Neuron (in vitro differentiated cells): ENCODE data around the gene AHNAK2.
A peak's percentile ranks its signal among the peaks of the same experiment; 100 is the strongest.

Source experiments
- H2AFZ ChIP-seq: one replicate; pipeline ENCODE4 v1.6.1; 2013; ENCODE audit warnings: low read depth, mild to moderate bottlenecking, inconsistent platforms, low read length, moderate library complexity
- H3K27me3 ChIP-seq: one replicate; pipeline ENCODE4 v1.6.1; 2013; ENCODE audit warnings: low read length; ENCODE audit not compliant: insufficient read depth
- H3K36me3 ChIP-seq: one replicate; pipeline ENCODE4 v1.6.1; 2013; ENCODE audit warnings: low read length; ENCODE audit not compliant: insufficient read depth
- H3K4me1 ChIP-seq: one replicate; pipeline ENCODE4 v1.6.1; 2013; ENCODE audit warnings: low read length; ENCODE audit not compliant: insufficient read depth
- H3K4me3 ChIP-seq: 2 replicates; pipeline ENCODE4 v1.5.1; 2013; ENCODE audit warnings: mild to moderate bottlenecking, low read length, moderate library complexity
- H3K9me3 ChIP-seq: one replicate; pipeline ENCODE4 v1.6.1; 2013; ENCODE audit warnings: low read length

The AHNAK2 gene

GRCh38 chr14:104989236-104989950 lies 11.2 kb upstream of the AHNAK2 start:
- peaks cover 9% of the 10 kb centered on the region for H3K4me1 ChIP-seq
- no peak overlapping the region for H3K4me3 ChIP-seq
- H3K27me3 ChIP-seq, result no peaks in the 10 kb centered on the region
- no peaks in the 10 kb centered on the region for H3K9me3 ChIP-seq
- H3K36me3 ChIP-seq, result peaks cover 25% of the 10 kb centered on the region
- H2AFZ ChIP-seq, result no peak overlapping the region

- H2AFZ ChIP-seq, result no peak overlapping the region
- H3K4me3 ChIP-seq, result peak overlapping the region; percentile 82
- peaks cover 6% of the 10 kb centered on the region for H3K36me3 ChIP-seq
- peaks cover 17% of the 10 kb centered on the region for H3K27me3 ChIP-seq
- H3K4me1 ChIP-seq, result peaks cover 9% of the 10 kb centered on the region
- no peaks in the 10 kb centered on the region for H3K9me3 ChIP-seq
These were observed 8.5 kb upstream of the AHNAK2 start for GRCh38 chr14:104986487-104987164.

GRCh38 chr14:104985675-104986486 lies 7.7 kb upstream of the AHNAK2 start, which contains the start of gene CLBA1:
TSS of gene CLBA1 (plus strand) at chr14:104985788. CDS start at chr14:104986432, 644 bp downstream.
- no peaks in the 10 kb centered on the region for H3K9me3 ChIP-seq
- H3K4me3 ChIP-seq, result peak within 1 kb of the TSS; percentile 82
- peaks cover 25% of the 10 kb centered on the region for H3K27me3 ChIP-seq
- H2AFZ ChIP-seq, result peak within 1 kb of the TSS; percentile 73
- no peaks in the 10 kb centered on the region for H3K36me3 ChIP-seq
- H3K4me1 ChIP-seq, result peaks cover 9% of the 10 kb centered on the region

- Histone ChIP-seq H3K27me3 (peaks cover 41% of the 10 kb centered on the region), H3K36me3 (no peaks in the 10 kb centered on the region), H3K9me3 (no peaks in the 10 kb centered on the region), H3K4me1 (peaks cover 9% of the 10 kb centered on the region), H3K4me3 (no peak overlapping the region), H2AFZ (no peak overlapping the region)
These were observed 6.1 kb upstream of the AHNAK2 start for GRCh38 chr14:104984056-104984894.

- peaks cover 15% of the 10 kb centered on the region for H3K4me1 ChIP-seq
These were observed 5.1 kb upstream of the AHNAK2 start for GRCh38 chr14:104983231-104983721.

GRCh38 chr14:104982548-104983230 lies 4.5 kb upstream of the AHNAK2 start:
- Histone ChIP-seq H3K4me3 (no peak overlapping the region), H3K9me3 (no peaks in the 10 kb centered on the region), H3K36me3 (no peaks in the 10 kb centered on the region), H3K27me3 (peaks cover 49% of the 10 kb centered on the region), H3K4me1 (peaks cover 17% of the 10 kb centered on the region), H2AFZ (no peak overlapping the region)

More at GRCh38 chr14:104983231-104983721, 5.1 kb upstream of the AHNAK2 start:
- no peaks in the 10 kb centered on the region for H3K9me3 ChIP-seq
- peaks cover 47% of the 10 kb centered on the region for H3K27me3 ChIP-seq
- no peak overlapping the region for H2AFZ ChIP-seq
- H3K36me3 ChIP-seq, result no peaks in the 10 kb centered on the region
- no peak overlapping the region for H3K4me3 ChIP-seq

GRCh38 chr14:104981699-104982541 lies 3.7 kb upstream of the AHNAK2 start:
- Histone ChIP-seq H3K36me3 (no peaks in the 10 kb centered on the region), H3K9me3 (no peaks in the 10 kb centered on the region), H3K4me1 (peaks cover 25% of the 10 kb centered on the region), H3K27me3 (peaks cover 56% of the 10 kb centered on the region), H3K4me3 (no peak overlapping the region), H2AFZ (no peak overlapping the region)

GRCh38 chr14:104980611-104981531 lies 2.7 kb upstream of the AHNAK2 start:
- no peak overlapping the region for H2AFZ ChIP-seq
- no peaks in the 10 kb centered on the region for H3K36me3 ChIP-seq
- no peak overlapping the region for H3K4me3 ChIP-seq
- peaks cover 63% of the 10 kb centered on the region for H3K27me3 ChIP-seq
- H3K9me3 ChIP-seq, result no peaks in the 10 kb centered on the region
- peaks cover 16% of the 10 kb centered on the region for H3K4me1 ChIP-seq

GRCh38 chr14:104979758-104980610 lies 1.8 kb upstream of the AHNAK2 start:
- Histone ChIP-seq H3K27me3 (peaks cover 69% of the 10 kb centered on the region), H3K4me1 (peaks cover 16% of the 10 kb centered on the region), H3K9me3 (no peaks in the 10 kb centered on the region), H2AFZ (no peak overlapping the region), H3K36me3 (no peaks in the 10 kb centered on the region), H3K4me3 (no peak overlapping the region)
